PC-9 (cell line): ENCODE measurements around the gene ENG. TPM values are rescaled to one million over a fixed set of nuclear protein-coding genes. Genes with fewer than 3 reads are reported as not detected.
A peak's percentile ranks its signal among the peaks of the same experiment; 100 is the strongest.
"Not testable (repeated sequence)": the region's sequence is repeated elsewhere in the genome, so short reads cannot be mapped to it uniquely, and the experiment has no call there.

ENCODE experiments used
- BruUV-seq: library from RNA; stranded (reverse); fragments of 400-500 nt; replicated peaks from 2 replicates; lab custom pipeline; 2021; lab: Mats Ljungman, UMichigan
- CTCF ChIA-PET: fragments of 300-600 bp; sonication (Branson Sonifier 250); formaldehyde crosslinking; loops from one replicate; lab custom pipeline; 2022; ENCODE audit warnings: antibody characterized with exemption; lab: Charles Lee
- POLR2A ChIA-PET: fragments of 300-600 bp; sonication (Branson Sonifier 250); formaldehyde crosslinking; loops from one replicate; lab custom pipeline; 2022; ENCODE audit warnings: antibody characterized with exemption; ENCODE audit not compliant: unreplicated experiment; lab: Charles Lee
- DNase-seq, 2 experiments: peaks; one replicate each; pipeline versions ENCODE4 v3.0.0 to v3.0.0-alpha.2; 2015 to 2022; ENCODE audit warnings: mixed read lengths in 1 of 2
- H2AFZ ChIP-seq: fragments of 200-600 bp; sonication (generic); 2 replicates; pipeline ENCODE4 v1.8.1; 2017; ENCODE audit warnings: antibody characterized with exemption
- H3F3A ChIP-seq: fragments of 200-600 bp; sonication (generic); 2 replicates; pipeline ENCODE4 v1.8.1; 2017; ENCODE audit warnings: antibody characterized with exemption, mild to moderate bottlenecking, low read depth; ENCODE audit not compliant: insufficient read depth
- H3K27ac ChIP-seq: fragments of 200-600 bp; sonication (generic); 2 replicates; pipeline ENCODE4 v1.6.1; 2016; ENCODE audit warnings: mixed run types
- H3K27me3 ChIP-seq: fragments of 200-600 bp; sonication (generic); 2 replicates; pipeline ENCODE4 v1.6.1; 2016; ENCODE audit warnings: low read depth, mixed run types; ENCODE audit not compliant: insufficient read depth
- H3K36me3 ChIP-seq: fragments of 200-600 bp; sonication (generic); 2 replicates; pipeline ENCODE4 v1.6.1; 2016; ENCODE audit warnings: low read depth, mixed run types
- H3K4me1 ChIP-seq: fragments of 200-600 bp; sonication (generic); replicated peaks from 2 replicates; pipeline ENCODE4 v1.6.1; 2016; ENCODE audit warnings: mixed run types; ENCODE audit not compliant: insufficient read depth
- H3K4me2 ChIP-seq: fragments of 200-600 bp; sonication (generic); 2 replicates; pipeline ENCODE4 v1.6.1; 2017; ENCODE audit warnings: mixed run types
- H3K4me3 ChIP-seq: fragments of 200-600 bp; sonication (generic); 2 replicates; pipeline ENCODE4 v1.6.1; 2016; ENCODE audit warnings: mixed run types
- H3K79me2 ChIP-seq: fragments of 200-600 bp; sonication (generic); 2 replicates; pipeline ENCODE4 v1.6.1; 2017; ENCODE audit warnings: low read depth, mixed run types
- H3K9me2 ChIP-seq: fragments of 200-600 bp; sonication (generic); 2 replicates; pipeline ENCODE4 v1.8.1; 2017; ENCODE audit warnings: mild to moderate bottlenecking; ENCODE audit not compliant: insufficient read depth
- H3K9me3 ChIP-seq: fragments of 200-600 bp; sonication (generic); 2 replicates; pipeline ENCODE4 v1.8.1; 2016; ENCODE audit warnings: low read depth; ENCODE audit not compliant: insufficient read depth
- H4K20me1 ChIP-seq: fragments of 200-600 bp; sonication (generic); 2 replicates; pipeline ENCODE4 v1.8.1; 2017; ENCODE audit not compliant: insufficient read depth
- EZH2 ChIP-seq: fragments of 200-600 bp; sonication (generic); IDR thresholded peaks from 2 replicates; pipeline ENCODE4 v1.8.0; 2017; ENCODE audit warnings: antibody characterized with exemption, low read depth
- intact Hi-C: fragments of 100-400 bp; cut with micrococcal nuclease; formaldehyde crosslinking; loops from one replicate; pipeline ENCODE4 v1.10.0; 2022; ENCODE audit not compliant: unreplicated experiment
- total RNA-seq: library from RNA; stranded (reverse); gene quantifications from 2 replicates; pipeline ENCODE4 v1.2.3, GENCODE V29; 2021
- TF ChIP-seq, protein P1 (sequence below): fragments of 200-600 bp; sonication (generic); conservative IDR thresholded peaks from 2 replicates; pipeline ENCODE4 v1.6.1; 2017; ENCODE audit warnings: mixed run types, antibody characterized with exemption, mild to moderate bottlenecking, moderate library complexity

The ENG gene
- total RNA-seq, 1 experiment from 2014 or later, result 23.1 TPM

DNA sequence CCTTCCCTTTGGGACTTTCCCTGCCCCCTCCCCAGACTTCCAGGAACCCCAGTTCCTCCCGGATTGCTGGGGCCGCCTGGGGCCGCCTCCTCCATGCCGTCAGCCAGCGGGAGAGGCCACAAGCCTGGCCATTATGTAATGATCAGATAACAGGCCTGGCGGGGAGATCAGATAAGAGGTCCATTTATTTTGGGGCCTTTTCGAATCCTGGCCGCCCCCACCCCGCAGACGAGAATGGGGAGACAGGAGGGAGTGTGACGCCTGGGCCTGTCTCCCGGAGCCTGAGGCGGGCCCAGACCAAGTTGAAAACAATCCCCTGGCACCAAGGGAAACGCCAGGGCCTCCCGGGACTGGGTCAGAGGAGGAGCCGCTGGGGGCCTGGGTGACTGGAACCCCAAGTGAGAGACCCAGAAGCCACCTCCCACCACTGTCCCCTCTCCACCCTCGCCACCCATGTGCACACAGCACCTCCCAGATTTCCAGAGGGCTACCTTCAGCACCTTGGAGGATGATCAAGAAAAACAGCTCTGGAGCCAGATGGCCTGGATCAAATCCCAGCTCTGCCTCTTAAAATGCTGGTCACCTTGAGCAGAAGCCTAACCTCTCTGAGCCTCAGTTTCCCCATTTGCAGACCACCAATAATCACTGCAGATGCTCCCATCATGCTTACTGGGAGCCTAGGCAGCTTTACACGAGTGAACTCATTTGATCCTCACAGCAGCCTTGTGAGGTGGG lies 7.8 kb downstream of the ENG start:
- ChIA-PET POLR2A (interaction anchor here (0.5 kb wide), 1 partner anchor 54 kb away, joined by 4 read pairs; no protein-coding TSS in a partner anchor), CTCF (no interaction called here)
- Histone ChIP-seq H3K4me1 (no peaks in the 10 kb centered on the region), H3K36me3 (peaks cover 5% of the 10 kb centered on the region; the same call in 1 of the 2 replicates), H2AFZ (no peak overlapping the region), H3F3A (0 out of 2 replicates have a peak, but pooled peaks cover 4% of the 10 kb centered on the region), H3K27ac (no peak overlapping the region), H3K27me3 (no peaks in the 10 kb centered on the region), H3K4me3 (no peak overlapping the region), H3K79me2 (no peaks in the 10 kb centered on the region), H4K20me1 (no peaks in the 10 kb centered on the region), H3K9me2 (no peaks in the 10 kb centered on the region), H3K9me3 (peaks cover 18% of the 10 kb centered on the region), H3K4me2 (no peak overlapping the region)
- intact Hi-C loops, result no loop called here
- no TSS peak for BruUV-seq
- TF ChIP-seq, protein P1, sequence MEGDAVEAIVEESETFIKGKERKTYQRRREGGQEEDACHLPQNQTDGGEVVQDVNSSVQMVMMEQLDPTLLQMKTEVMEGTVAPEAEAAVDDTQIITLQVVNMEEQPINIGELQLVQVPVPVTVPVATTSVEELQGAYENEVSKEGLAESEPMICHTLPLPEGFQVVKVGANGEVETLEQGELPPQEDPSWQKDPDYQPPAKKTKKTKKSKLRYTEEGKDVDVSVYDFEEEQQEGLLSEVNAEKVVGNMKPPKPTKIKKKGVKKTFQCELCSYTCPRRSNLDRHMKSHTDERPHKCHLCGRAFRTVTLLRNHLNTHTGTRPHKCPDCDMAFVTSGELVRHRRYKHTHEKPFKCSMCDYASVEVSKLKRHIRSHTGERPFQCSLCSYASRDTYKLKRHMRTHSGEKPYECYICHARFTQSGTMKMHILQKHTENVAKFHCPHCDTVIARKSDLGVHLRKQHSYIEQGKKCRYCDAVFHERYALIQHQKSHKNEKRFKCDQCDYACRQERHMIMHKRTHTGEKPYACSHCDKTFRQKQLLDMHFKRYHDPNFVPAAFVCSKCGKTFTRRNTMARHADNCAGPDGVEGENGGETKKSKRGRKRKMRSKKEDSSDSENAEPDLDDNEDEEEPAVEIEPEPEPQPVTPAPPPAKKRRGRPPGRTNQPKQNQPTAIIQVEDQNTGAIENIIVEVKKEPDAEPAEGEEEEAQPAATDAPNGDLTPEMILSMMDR, result no peak
- TF ChIP-seq EZH2, result no peak
- DNase-seq, result no peak

DNA sequence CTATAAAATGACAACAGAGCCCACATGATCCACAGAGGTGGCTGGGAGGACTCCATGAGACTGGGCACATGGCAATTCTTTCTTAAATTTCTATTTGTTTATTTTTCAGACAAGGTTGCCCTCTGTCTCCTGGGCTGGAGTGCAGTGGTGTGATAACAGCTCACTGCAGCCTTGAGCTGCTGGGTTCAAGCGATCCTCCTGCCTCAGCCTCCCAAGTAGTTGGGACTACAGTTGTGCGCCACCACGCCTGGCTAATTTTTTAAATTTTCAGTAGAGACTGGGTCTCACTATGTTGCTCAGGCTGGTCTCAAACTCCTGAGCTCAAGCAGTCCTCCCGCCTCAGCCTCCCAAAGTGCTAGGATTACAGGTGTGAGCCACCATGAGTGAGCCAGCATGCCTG lies 8.8 kb downstream of the ENG start:
- H3K4me2 ChIP-seq, H3K27me3 ChIP-seq, CTCF ChIA-PET, H4K20me1 ChIP-seq, BruUV-seq, H3K9me2 ChIP-seq, H2AFZ ChIP-seq, H3K4me3 ChIP-seq, H3K27ac ChIP-seq, intact Hi-C loops, POLR2A ChIA-PET, H3F3A ChIP-seq, DNase-seq, H3K36me3 ChIP-seq, H3K79me2 ChIP-seq, H3K4me1 ChIP-seq: not testable (repeated sequence)
- H3K9me3 ChIP-seq, result peaks cover 18% of the 10 kb centered on the region

DNA sequence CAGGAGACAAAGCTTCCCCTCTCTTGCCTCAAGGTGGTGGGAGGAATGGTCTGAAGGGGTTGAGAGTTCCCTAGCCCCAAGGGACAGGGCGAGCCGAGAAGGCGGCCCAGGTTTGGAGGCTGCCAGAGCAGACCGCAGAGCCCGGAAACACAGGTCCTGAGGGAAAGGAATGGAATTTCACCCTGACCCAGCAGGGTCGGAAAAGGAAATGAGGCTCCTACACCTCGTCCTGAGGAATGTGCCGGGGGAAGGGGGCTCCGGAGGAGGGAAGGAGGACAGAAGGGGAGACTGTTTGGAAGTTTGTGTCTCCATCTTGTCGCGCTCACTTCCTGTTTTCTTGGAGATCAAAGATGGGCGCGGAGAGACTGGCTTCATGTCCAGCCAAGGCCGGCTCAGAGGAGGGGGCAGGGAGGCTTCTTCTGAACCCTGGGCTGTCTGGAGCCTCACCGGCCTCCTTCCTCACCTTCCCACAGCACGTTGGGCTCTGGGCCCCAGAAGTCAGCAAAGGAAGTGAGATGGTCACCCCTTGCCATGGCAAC lies 9.6 kb downstream of the ENG start:
- H3F3A ChIP-seq, result peaks cover 5% of the 10 kb centered on the region; the same call in 1 of the 2 replicates
- intact Hi-C loops, result no loop called here
- TF ChIP-seq, protein P1, result no peak
- no peak overlapping the region for H3K27ac ChIP-seq
- no peaks in the 10 kb centered on the region for H3K27me3 ChIP-seq
- no TSS peak for BruUV-seq
- DNase-seq, result peak in 1 of 2 experiments; percentile 29
- POLR2A ChIA-PET, result no interaction called here
- CTCF ChIA-PET, result no interaction called here
- H3K4me1 ChIP-seq, result 0 out of 2 replicates have a peak, but pooled peaks cover under 1% of the 10 kb centered on the region
- peaks cover 5% of the 10 kb centered on the region; the same call in 1 of the 2 replicates for H3K36me3 ChIP-seq
- H3K4me2 ChIP-seq, result no peak overlapping the region
- no peak overlapping the region for H2AFZ ChIP-seq
- no peaks in the 10 kb centered on the region for H4K20me1 ChIP-seq
- peaks cover 15% of the 10 kb centered on the region for H3K9me3 ChIP-seq
- H3K79me2 ChIP-seq, result no peaks in the 10 kb centered on the region
- H3K9me2 ChIP-seq, result no peaks in the 10 kb centered on the region
- no peak overlapping the region for H3K4me3 ChIP-seq
